HepG2 (cell line): ENCODE results near the gene NME4. TPM values are rescaled to one million over a fixed set of nuclear protein-coding genes. Genes with fewer than 3 reads are reported as not detected.

Experiments used
- CEBPZ ChIP-seq: IDR thresholded peaks from 2 replicates; pipeline ENCODE4 v1.6.1; 2012; ENCODE audit warnings: low read length, improper control_type of control experiment
- HNF1B ChIP-seq: sonication (generic); formaldehyde crosslinking; IDR thresholded peaks from 2 replicates; pipeline ENCODE4 v1.5.1; 2020; ENCODE audit warnings: mild to moderate bottlenecking, moderate library complexity, missing genetic modification reagents
- IRX3 ChIP-seq: sonication (generic); formaldehyde crosslinking; IDR thresholded peaks from 2 replicates; pipeline ENCODE4 v1.8.1; 2023; ENCODE audit warnings: mild to moderate bottlenecking, low read depth, missing genetic modification reagents, borderline replicate concordance
- PHF20 ChIP-seq: sonication (generic); formaldehyde crosslinking; IDR thresholded peaks from 2 replicates; pipeline ENCODE4 v1.5.0; 2020; ENCODE audit warnings: mild to moderate bottlenecking, missing genetic modification reagents
- REL ChIP-seq: sonication (generic); formaldehyde crosslinking; conservative IDR thresholded peaks from 2 replicates; pipeline ENCODE4 v1.8.0; 2022; ENCODE audit warnings: mild to moderate bottlenecking, missing genetic modification reagents, moderate library complexity
- SMAD1 ChIP-seq: sonication (generic); formaldehyde crosslinking; IDR thresholded peaks from 2 replicates; pipeline ENCODE4 v1.4.0; 2020; ENCODE audit warnings: missing genetic modification reagents, low read depth, mild to moderate bottlenecking, borderline replicate concordance
- STAT6 ChIP-seq: sonication (generic); formaldehyde crosslinking; IDR thresholded peaks from 2 replicates; pipeline ENCODE4 v1.4.0; 2020; ENCODE audit warnings: missing genetic modification reagents, mild to moderate bottlenecking, borderline replicate concordance
- THAP9 ChIP-seq: sonication (generic); formaldehyde crosslinking; IDR thresholded peaks from 2 replicates; pipeline ENCODE4; 2020; ENCODE audit warnings: missing genetic modification reagents, mild to moderate bottlenecking, borderline replicate concordance
- ZNF687 ChIP-seq: sonication (generic); formaldehyde crosslinking; IDR thresholded peaks from 2 replicates; pipeline ENCODE4 v1.5.1; 2020; ENCODE audit warnings: mild to moderate bottlenecking, missing genetic modification reagents, moderate library complexity
- ZNF780A ChIP-seq: sonication (generic); formaldehyde crosslinking; IDR thresholded peaks from 2 replicates; pipeline ENCODE4 v1.8.0; 2022; ENCODE audit warnings: mild to moderate bottlenecking, missing genetic modification reagents, moderate library complexity
- polyA plus RNA-seq, 8 experiments: library from polyadenylated mRNA; depleted of rRNA in 3 of 8; stranded (reverse) in 7 of 8; unstranded in 1 of 8; fragments of >200 nt; fragmentation: Illumina TruSeq in 4 of 8; extraction: Trizol in 4 of 8; gene quantifications; 2 replicates each; pipeline versions ENCODE4 v1.2.1 to v1.2.3, GENCODE V29; 2011 to 2016; ENCODE audit warnings: low read depth in 4 of 8, missing spikeins in 1 of 8, mixed read lengths in 1 of 8; ENCODE audit not compliant: insufficient read depth in 1 of 8
- total RNA-seq, 5 experiments: library from RNA; depleted of rRNA; stranded (reverse); fragments of >200 nt; fragmentation: Illumina TruSeq; extraction: Trizol; gene quantifications; 2 replicates each; pipeline ENCODE4 v1.2.3, GENCODE V29; 2016; ENCODE audit warnings: low read depth in 1 of 5

The NME4 gene
- total and polyA plus RNA-seq, 2 of the 13 experiments (the other 11 are each of a cell fraction or from before 2014, with no cell fraction given): 121 to 263 TPM

- TF ChIP-seq ZNF687 (CRISPR knock-in tag) (peak; percentile 64), REL (CRISPR knock-in tag) (no peak), ZNF780A (CRISPR knock-in tag) (no peak), IRX3 (CRISPR knock-in tag) (no peak), HNF1B (peak; percentile 64), SMAD1 (CRISPR knock-in tag) (no peak), CEBPZ (no peak), STAT6 (no peak), THAP9 (peak; percentile 24; the same call in 1 of the 2 replicates), PHF20 (CRISPR knock-in tag) (peak; percentile 13; the same call in 1 of the 2 replicates)
Measured at GRCh38 chr16:381012-381788, 15.8 kb upstream of the NME4 start (continued).
